ENCODE measurements around the gene ADCYAP1R1. TPM values are rescaled to one million over a fixed set of nuclear protein-coding genes. Genes with fewer than 3 reads are reported as not detected.

Gene ADCYAP1R1
- total RNA-seq, 2 experiments from 2014 or later, result not detected

DNA sequence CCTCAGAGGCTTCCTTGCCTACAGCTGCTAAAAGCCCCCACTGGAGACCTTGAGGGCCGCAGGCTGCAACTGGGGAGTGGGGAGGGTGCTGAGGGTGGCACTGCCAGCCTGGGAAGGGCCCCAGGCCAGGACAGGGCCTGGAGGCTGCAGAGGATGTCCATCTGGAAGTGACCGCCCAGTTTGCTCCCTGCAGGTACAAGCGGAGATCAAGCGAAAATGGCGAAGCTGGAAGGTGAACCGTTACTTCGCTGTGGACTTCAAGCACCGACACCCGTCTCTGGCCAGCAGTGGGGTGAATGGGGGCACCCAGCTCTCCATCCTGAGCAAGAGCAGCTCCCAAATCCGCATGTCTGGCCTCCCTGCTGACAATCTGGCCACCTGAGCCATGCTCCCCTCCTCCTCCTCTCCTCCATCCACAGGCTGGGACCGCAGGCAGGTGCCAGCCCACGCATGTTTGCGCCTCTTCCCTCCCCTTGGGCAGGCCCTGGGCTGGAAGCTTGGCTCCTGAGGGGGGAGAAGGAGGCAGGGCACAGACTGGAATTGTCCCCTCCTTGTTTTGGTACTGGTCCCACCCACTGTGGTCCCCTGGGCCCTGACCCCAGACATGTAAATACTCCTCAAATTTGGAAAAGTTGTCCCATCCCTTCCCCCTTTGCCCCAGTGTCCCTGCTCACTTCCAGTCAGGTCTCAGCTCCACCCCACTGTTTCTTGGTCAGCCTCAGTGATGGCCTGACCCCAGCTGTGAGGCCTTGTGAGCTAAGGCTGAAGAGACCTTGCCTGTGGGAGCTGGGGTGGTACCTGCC, 54.4 kb downstream of the ADCYAP1R1 start:
- H3K27me3 Mint-ChIP-seq (ENCODE audit: low read depth), result no peaks in the 10 kb centered on the region
- H3K4me3 Mint-ChIP-seq, result no peak overlapping the region
- H3K36me3 Mint-ChIP-seq (ENCODE audit: low read depth), result no peaks in the 10 kb centered on the region
- intact Hi-C loops (cut with micrococcal nuclease), result no loop called here
- H3K9me3 Mint-ChIP-seq, result no peaks in the 10 kb centered on the region
- no peak for DNase-seq
- no peaks in the 10 kb centered on the region for H3K4me1 Mint-ChIP-seq (ENCODE audit: low read depth)
- no peak overlapping the region for H3K27ac Mint-ChIP-seq
- CTCF ChIA-PET, result interaction anchor here (0.7 to 2.5 kb wide), 4 partner anchors 16 to 126 kb away, joined by 3 to 10 read pairs (median 7); no protein-coding TSS in a partner anchor

DNA sequence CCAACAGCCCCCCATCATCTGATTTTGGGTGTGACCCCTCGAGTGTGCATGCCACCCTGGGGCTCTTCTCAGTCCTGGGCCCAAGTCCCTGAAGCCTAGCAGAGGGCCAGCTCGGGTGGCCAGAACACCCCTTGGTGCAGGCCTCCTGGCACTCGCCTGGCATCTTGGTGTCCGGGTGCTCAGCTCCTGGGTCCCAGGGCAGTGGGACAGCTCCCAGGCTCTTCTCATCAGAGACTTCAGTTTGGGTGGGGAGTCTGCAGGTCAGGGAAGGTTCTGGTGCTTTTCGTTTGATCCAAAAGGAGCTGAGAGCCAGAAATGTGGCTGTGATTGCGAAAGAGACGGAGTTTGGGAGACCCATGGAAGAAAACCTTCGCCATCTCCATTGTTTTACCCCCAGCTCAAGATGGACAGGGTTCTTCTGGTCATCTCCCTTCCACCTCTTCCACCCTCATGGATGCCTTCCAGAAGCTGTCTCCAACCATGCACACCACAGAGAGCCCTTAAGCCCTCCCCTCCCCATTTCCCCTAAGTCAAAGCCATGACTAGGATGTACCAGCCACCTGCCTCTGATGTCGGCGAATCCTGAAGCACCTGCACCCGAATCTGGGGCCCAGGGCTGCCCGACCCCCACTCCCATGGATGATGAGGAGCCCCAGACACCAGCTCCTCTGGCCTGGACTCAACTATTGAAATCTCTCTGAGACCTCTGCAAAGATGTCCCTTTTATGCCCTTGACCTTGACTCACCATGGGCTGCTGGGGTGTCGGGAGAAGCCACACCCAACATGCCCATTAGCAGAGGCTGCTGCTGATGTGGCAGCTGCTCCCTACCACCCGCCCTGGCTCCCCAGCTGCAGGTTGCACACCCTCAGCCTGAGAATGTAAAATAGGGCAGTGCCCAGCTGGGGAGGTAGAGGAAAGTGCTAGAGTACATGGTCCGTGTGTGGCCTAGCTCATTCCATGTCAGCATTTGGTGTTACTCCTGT, 55.3 kb downstream of the ADCYAP1R1 start:
- Mint-ChIP-seq H3K36me3 (ENCODE audit: low read depth) (no peaks in the 10 kb centered on the region), H3K27me3 (ENCODE audit: low read depth) (no peaks in the 10 kb centered on the region), H3K27ac (no peak overlapping the region), H3K9me3 (no peaks in the 10 kb centered on the region), H3K4me3 (no peak overlapping the region), H3K4me1 (ENCODE audit: low read depth) (no peaks in the 10 kb centered on the region)
- DNase-seq, result no peak
- CTCF ChIA-PET, result interaction anchor here (1.9 to 2.5 kb wide), 3 partner anchors 15 to 124 kb away, joined by 5 to 10 read pairs (median 9); no protein-coding TSS in a partner anchor
- intact Hi-C loops (cut with micrococcal nuclease), result no loop called here

DNA sequence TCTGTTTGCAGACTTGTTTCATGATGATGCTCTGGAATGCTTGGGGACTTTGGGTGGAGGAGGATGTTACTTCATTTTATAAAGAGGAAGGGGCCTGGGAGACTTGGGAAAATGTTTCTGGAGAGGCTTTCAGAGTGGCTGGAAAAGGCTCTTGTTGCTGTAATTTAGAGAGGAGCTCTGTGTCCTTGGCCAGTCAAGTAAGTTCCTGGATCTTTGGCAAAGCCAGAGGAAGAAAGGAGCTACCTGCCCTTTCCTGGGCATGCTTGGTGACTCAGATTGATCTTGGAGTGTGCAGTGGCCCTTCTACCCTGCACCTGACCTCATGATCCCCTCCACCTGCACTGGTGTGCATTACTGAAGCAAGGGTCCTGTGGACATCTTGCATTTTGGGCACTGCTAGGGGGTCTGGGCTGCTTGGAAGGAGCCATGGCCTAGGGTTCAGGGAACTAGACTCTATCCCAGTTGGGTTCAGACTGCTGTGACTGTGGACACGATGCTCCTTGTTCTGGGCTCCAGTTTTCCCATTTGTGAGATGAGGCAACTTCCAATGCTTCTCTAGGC, 56.1 kb downstream of the ADCYAP1R1 start:
- H3K27ac Mint-ChIP-seq, result no peak overlapping the region
- peaks cover 2% of the 10 kb centered on the region for H3K27me3 Mint-ChIP-seq (ENCODE audit: low read depth)
- CTCF ChIA-PET, result interaction anchor here (2.0 kb wide), 1 partner anchor 15 kb away, joined by 9 read pairs; no protein-coding TSS in a partner anchor
- H3K36me3 Mint-ChIP-seq (ENCODE audit: low read depth), result no peaks in the 10 kb centered on the region
- intact Hi-C loops (cut with micrococcal nuclease), result no loop called here
- no peaks in the 10 kb centered on the region for H3K9me3 Mint-ChIP-seq
- no peak for DNase-seq
- no peaks in the 10 kb centered on the region for H3K4me1 Mint-ChIP-seq (ENCODE audit: low read depth)
- no peak overlapping the region for H3K4me3 Mint-ChIP-seq

DNA sequence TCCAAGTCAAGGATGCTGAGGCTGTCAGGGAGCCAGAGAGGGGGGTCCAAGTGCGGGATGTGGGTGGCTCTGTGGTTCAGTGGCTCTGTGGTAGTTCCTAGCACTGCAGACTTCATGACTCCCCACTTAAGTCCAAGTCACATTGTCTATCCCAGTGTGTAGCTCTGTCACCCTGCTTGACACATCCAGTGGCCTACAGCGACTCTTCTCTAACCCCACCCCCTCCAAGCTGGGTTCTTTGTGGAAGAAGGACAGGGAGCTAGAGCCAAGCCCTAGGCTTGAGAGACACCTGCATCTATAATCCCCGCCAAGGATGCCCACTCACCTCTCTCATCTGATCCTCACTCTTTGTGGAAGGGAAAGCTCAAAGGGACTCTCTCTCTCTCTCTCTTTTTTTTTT, 57.6 kb downstream of the ADCYAP1R1 start:
- Mint-ChIP-seq H3K4me3 (no peak overlapping the region), H3K9me3 (no peaks in the 10 kb centered on the region), H3K27ac (no peak overlapping the region), H3K36me3 (ENCODE audit: low read depth) (no peaks in the 10 kb centered on the region), H3K4me1 (ENCODE audit: low read depth) (no peaks in the 10 kb centered on the region), H3K27me3 (ENCODE audit: low read depth) (peaks cover 2% of the 10 kb centered on the region)
- DNase-seq, result no peak
- intact Hi-C loops (cut with micrococcal nuclease), result no loop called here
- CTCF ChIA-PET, result interaction anchor here (1.1 kb wide), 1 partner anchor 13 kb away, joined by 3 read pairs; no protein-coding TSS in a partner anchor

DNA sequence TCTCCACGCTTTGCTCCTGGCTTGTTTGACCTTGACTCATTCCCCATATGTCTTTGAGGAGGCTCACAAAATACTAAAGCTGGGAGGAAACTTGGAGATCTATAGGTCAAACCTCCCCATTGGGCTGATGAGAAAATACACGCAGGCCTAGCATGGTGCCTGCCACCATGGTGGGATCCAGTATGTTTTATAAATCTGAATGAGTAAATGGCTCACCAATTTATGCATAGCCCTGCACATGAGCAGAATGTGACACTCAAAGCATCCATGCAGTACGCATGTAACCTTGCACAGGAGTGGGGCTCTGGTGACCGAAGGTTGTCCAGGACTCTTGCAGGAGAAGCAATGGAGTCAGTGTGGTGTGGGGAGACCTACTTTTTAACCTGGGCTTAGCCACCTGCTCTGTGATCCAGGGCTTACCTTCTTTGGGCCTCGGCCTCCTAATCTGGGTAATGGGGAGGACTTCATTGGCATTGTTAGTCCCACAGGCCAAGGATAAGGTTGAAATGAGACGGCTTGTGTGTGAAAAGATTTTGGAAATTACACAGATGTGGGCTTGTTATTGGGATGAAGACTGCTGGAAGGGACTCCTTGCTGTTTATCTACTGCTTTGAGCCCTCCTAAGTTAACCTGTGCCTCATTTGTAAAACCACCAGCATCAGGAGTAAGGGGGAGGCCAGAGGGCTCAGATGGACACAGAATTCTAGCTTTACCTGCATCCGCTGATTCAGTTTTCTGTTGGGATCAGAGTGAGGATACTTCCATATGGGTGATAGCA, 58.4 kb downstream of the ADCYAP1R1 start:
- Mint-ChIP-seq H3K9me3 (no peaks in the 10 kb centered on the region), H3K27me3 (ENCODE audit: low read depth) (peaks cover 2% of the 10 kb centered on the region), H3K27ac (no peak overlapping the region), H3K4me1 (ENCODE audit: low read depth) (no peaks in the 10 kb centered on the region), H3K36me3 (ENCODE audit: low read depth) (no peaks in the 10 kb centered on the region), H3K4me3 (no peak overlapping the region)
- intact Hi-C loops (cut with micrococcal nuclease), result no loop called here
- CTCF ChIA-PET, result interaction anchor here (1.1 kb wide), 1 partner anchor 12 kb away, joined by 3 read pairs; no protein-coding TSS in a partner anchor
- DNase-seq, result no peak

DNA sequence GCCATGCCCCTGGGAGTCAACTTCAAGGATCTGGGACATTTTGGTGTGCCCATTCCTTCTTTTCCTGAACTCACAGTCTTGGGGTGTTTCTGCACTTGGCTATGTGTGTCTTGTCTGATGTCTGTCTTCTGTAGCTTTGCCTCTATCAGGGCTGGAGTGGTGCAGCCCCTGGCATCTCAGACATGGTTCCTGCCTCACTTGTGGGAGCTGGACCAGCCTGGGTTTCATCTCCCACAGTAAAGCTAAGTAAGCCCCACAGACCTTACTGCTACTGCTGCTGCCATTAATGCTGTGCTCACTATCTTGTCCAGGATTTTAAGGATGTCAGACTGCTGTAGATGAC, 59.0 kb downstream of the ADCYAP1R1 start:
- Mint-ChIP-seq H3K36me3 (ENCODE audit: low read depth) (no peaks in the 10 kb centered on the region), H3K27ac (no peak overlapping the region), H3K27me3 (ENCODE audit: low read depth) (peaks cover 5% of the 10 kb centered on the region), H3K4me1 (ENCODE audit: low read depth) (no peaks in the 10 kb centered on the region), H3K9me3 (no peaks in the 10 kb centered on the region), H3K4me3 (no peak overlapping the region)
- CTCF ChIA-PET, result interaction anchor here (1.1 to 1.8 kb wide), 2 partner anchors 11 to 12 kb away, joined by 3 to 4 read pairs; no protein-coding TSS in a partner anchor
- no peak for DNase-seq
- intact Hi-C loops (cut with micrococcal nuclease), result no loop called here

DNA sequence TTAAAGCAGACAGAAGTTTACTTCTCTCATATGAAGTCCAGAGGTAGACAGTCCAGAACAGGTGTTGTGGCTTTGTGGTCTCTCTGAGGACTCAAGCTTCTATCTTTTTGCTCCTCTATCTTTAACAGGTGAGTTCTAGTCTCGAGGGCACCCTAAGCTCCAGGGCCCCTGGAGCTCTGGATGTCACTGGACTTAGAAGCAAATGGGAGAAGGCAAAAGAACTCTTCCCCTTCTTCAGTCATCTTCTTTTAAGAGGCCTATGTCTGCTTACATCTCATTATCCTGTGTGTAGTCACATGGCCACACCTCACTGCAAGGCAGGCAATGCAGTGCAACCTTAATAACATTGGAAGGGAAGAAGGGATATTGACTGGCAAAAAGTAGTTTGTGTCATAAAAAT, 61.6 kb downstream of the ADCYAP1R1 start:
- CTCF ChIA-PET, result interaction anchor here (1.4 to 2.0 kb wide), 2 partner anchors 9 to 130 kb away, joined by 5 to 9 read pairs; no protein-coding TSS in a partner anchor

DNA sequence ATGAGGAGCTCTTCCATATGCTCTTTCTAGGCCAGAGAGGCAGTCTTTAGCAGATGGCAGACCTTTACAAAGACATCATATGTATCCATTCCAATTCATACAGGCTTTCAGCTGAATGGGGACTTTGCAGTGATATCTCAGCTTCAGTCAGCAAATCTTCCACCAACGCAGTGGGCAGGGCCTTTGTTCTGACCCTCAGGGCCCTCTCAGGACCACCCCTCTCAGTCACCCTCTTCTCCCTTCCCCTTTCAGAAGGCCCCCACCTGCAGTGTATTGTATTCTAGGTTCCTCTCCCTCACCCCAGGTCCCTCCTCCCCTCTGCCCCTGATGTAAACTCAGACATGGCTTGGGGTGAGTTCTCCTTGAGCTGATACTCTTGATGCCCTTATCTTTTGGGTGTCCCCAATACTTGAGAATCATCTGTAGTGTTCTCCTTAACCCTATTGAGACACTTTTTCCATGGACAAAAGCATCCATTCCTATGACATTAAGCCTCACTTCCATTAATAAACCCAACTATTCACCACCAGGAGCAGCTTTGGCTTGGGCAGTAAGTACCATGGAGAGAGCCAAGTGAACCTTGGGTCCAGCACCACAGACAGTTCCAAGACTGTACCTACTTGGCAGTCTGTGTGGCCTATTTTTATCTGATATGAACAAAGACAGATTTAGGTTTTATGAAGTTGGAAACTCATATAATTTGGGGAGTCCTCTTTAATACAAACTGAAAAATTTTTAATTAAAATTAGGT, 62.7 kb downstream of the ADCYAP1R1 start:
- Mint-ChIP-seq H3K27me3 (ENCODE audit: low read depth) (peaks cover 8% of the 10 kb centered on the region), H3K4me1 (ENCODE audit: low read depth) (no peaks in the 10 kb centered on the region), H3K27ac (no peak overlapping the region), H3K9me3 (no peaks in the 10 kb centered on the region), H3K36me3 (ENCODE audit: low read depth) (no peaks in the 10 kb centered on the region), H3K4me3 (no peak overlapping the region)
- peak; percentile 38 for DNase-seq
- CTCF ChIA-PET, result interaction anchor here (1.4 to 2.0 kb wide), 3 partner anchors 8 to 131 kb away, joined by 5 to 9 read pairs (median 6); no protein-coding TSS in a partner anchor
- intact Hi-C loops (cut with micrococcal nuclease), result no loop called here

More for the DNA sequence above, 61.6 kb downstream of the ADCYAP1R1 start:
- H3K4me3 Mint-ChIP-seq, result no peak overlapping the region
- DNase-seq, result no peak
- H3K4me1 Mint-ChIP-seq (ENCODE audit: low read depth), result no peaks in the 10 kb centered on the region
- intact Hi-C loops (cut with micrococcal nuclease), result no loop called here
- peaks cover 8% of the 10 kb centered on the region for H3K27me3 Mint-ChIP-seq (ENCODE audit: low read depth)
- H3K27ac Mint-ChIP-seq, result no peak overlapping the region
- H3K9me3 Mint-ChIP-seq, result no peaks in the 10 kb centered on the region
- no peaks in the 10 kb centered on the region for H3K36me3 Mint-ChIP-seq (ENCODE audit: low read depth)

DNA sequence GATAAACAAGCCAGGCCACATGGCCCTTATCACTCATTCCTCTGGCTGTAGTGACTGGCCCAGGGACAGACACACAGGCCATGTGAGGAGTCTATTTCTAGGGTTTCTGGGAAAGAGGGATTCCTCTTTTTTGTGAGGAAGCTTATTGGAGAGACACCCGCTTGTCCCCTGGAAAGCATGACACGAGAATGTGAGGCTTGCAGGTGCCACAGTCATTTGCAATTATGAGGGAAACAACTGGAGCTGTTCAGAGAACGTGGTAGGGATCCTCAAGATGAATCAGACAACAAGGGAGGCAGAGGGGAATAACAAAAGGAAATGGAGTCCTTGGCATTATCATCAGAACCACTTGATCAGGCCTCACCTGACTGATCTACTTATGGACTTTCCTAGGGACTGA, 64.5 kb downstream of the ADCYAP1R1 start:
- no peaks in the 10 kb centered on the region for H3K9me3 Mint-ChIP-seq
- no peaks in the 10 kb centered on the region for H3K36me3 Mint-ChIP-seq (ENCODE audit: low read depth)
- intact Hi-C loops (cut with micrococcal nuclease), result no loop called here
- CTCF ChIA-PET, result no interaction called here
- H3K4me3 Mint-ChIP-seq, result no peak overlapping the region
- H3K4me1 Mint-ChIP-seq (ENCODE audit: low read depth), result no peaks in the 10 kb centered on the region
- H3K27me3 Mint-ChIP-seq (ENCODE audit: low read depth), result peaks cover 8% of the 10 kb centered on the region
- no peak overlapping the region for H3K27ac Mint-ChIP-seq
- DNase-seq, result no peak

DNA sequence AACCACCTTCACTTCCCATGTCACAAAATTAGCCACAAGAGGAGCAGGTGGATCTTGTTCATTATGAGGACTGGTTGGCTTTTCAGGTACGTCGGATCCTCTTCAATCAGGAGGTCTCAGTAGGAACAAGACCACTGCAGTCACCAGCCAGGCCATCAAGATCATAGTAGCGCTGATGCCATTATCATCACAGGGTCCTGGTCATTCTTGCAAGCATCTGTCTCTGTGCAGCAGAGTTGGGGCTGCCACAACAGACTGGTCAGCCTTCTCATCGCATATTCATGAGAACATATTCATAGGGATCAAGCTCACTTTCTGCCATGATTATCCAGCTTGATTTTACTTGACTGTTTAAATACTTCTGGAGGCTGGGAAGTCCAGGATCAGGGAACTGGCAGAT, 67.1 kb downstream of the ADCYAP1R1 start:
- H3K4me3 Mint-ChIP-seq, result no peak overlapping the region
- intact Hi-C loops (cut with micrococcal nuclease), result no loop called here

More for the DNA sequence above, 67.1 kb downstream of the ADCYAP1R1 start:
- CTCF ChIA-PET, result interaction anchor here (0.6 to 9.1 kb wide), 3 partner anchors 14 to 135 kb away, joined by 3 to 268 read pairs (median 61); no protein-coding TSS in a partner anchor
- no peak for DNase-seq
- H3K27ac Mint-ChIP-seq, result no peak overlapping the region
- peaks cover 5% of the 10 kb centered on the region for H3K27me3 Mint-ChIP-seq (ENCODE audit: low read depth)
- no peaks in the 10 kb centered on the region for H3K4me1 Mint-ChIP-seq (ENCODE audit: low read depth)
- H3K9me3 Mint-ChIP-seq, result no peaks in the 10 kb centered on the region
- H3K36me3 Mint-ChIP-seq (ENCODE audit: low read depth), result no peaks in the 10 kb centered on the region

Data from activated naive CD4-positive, alpha-beta T cell treated with anti-CD3 and anti-CD28 coated beads for 36 hours (primary cell).